ENCODE measurements around the gene RAD51B.
A peak's percentile ranks its signal among the peaks of the same experiment; 100 is the strongest.

The RAD51B gene

GRCh38 chr14:68741839-68742470 lies 922.4 kb downstream of the RAD51B start:
- TF ChIP-seq CTCF (IDR thresholded peaks at IDR 0.05; ENCODE audit: extremely low read depth, missing control alignments), result no peak
- peak; percentile 69 for DNase-seq (ENCODE audit: low spot score)

- no peak for TF ChIP-seq CTCF (IDR thresholded peaks at IDR 0.05; ENCODE audit: extremely low read depth, missing control alignments)
- no peak for DNase-seq (ENCODE audit: low spot score)
Observed at GRCh38 chr14:68744613-68745012, 925.0 kb downstream of the RAD51B start.

- no peak for TF ChIP-seq CTCF (IDR thresholded peaks at IDR 0.05; ENCODE audit: extremely low read depth, missing control alignments)
- no peak for DNase-seq (ENCODE audit: low spot score)
Observed at GRCh38 chr14:68747393-68747792, 927.8 kb downstream of the RAD51B start.

- no peak for DNase-seq (ENCODE audit: low spot score)
- no peak for TF ChIP-seq CTCF (IDR thresholded peaks at IDR 0.05; ENCODE audit: extremely low read depth, missing control alignments)
Observed at GRCh38 chr14:68748260-68748659, 928.7 kb downstream of the RAD51B start.

GRCh38 chr14:68748691-68749090 lies 929.1 kb downstream of the RAD51B start:
- TF ChIP-seq CTCF (IDR thresholded peaks at IDR 0.05; ENCODE audit: extremely low read depth, missing control alignments), result no peak
- DNase-seq (ENCODE audit: low spot score), result no peak

GRCh38 chr14:68749487-68750475 lies 930.2 kb downstream of the RAD51B start:
- DNase-seq (ENCODE audit: low spot score), result no peak

More at GRCh38 chr14:68749487-68750475, 930.2 kb downstream of the RAD51B start:
- no peak for TF ChIP-seq CTCF (IDR thresholded peaks at IDR 0.05; ENCODE audit: extremely low read depth, missing control alignments)

Measured in GM20000 (cell line).